HL-60/S4 treated with retinoic acid at 250 ng/mL for 4 days and 3 days (cell line): Measurements from ENCODE around the gene NCOA7.
"Not testable (repeated sequence)": the region's sequence is repeated elsewhere in the genome, so short reads cannot be mapped to it uniquely, and the experiment has no call there.

ENCODE experiments used
- in situ Hi-C: fragments of 300-500 bp; cut with MboI; formaldehyde crosslinking; loops from 2 replicates; pipeline ENCODE4 v1.7.0; 2022; ENCODE audit warnings: low sequenced_read_pairs

The NCOA7 gene

GRCh38 chr6:125789576-125790357 lies 993 bp upstream of the NCOA7 start:
- in situ Hi-C loops = loop anchor here (10.0 kb wide), 1 partner anchor 165 kb away; the partner anchor contains the start of gene HINT3

- in situ Hi-C loops = no loop called here
Observed at GRCh38 chr6:125791151-125791819, 525 bp downstream of the NCOA7 start.

GRCh38 chr6:125791820-125792165 lies 1.0 kb downstream of the NCOA7 start:
- in situ Hi-C loops = no loop called here

- in situ Hi-C loops = no loop called here
Observed at GRCh38 chr6:125792172-125792571, 1.4 kb downstream of the NCOA7 start.

- in situ Hi-C loops = no loop called here
Observed at GRCh38 chr6:125792680-125793079, 1.9 kb downstream of the NCOA7 start.

GRCh38 chr6:125793280-125793679 lies 2.5 kb downstream of the NCOA7 start:
- in situ Hi-C loops = no loop called here

- in situ Hi-C loops = no loop called here
Observed at GRCh38 chr6:125793863-125794262, 3.1 kb downstream of the NCOA7 start.

GRCh38 chr6:125794342-125795137 lies 3.8 kb downstream of the NCOA7 start:
- in situ Hi-C loops = no loop called here

GRCh38 chr6:125795301-125795700 lies 4.5 kb downstream of the NCOA7 start:
- in situ Hi-C loops = no loop called here

- in situ Hi-C loops = no loop called here
Observed at GRCh38 chr6:125797120-125797885, 6.5 kb downstream of the NCOA7 start.

GRCh38 chr6:125797886-125798444 lies 7.2 kb downstream of the NCOA7 start:
- in situ Hi-C loops = no loop called here

GRCh38 chr6:125798734-125799508 lies 8.2 kb downstream of the NCOA7 start:
- in situ Hi-C loops = no loop called here

- in situ Hi-C loops = no loop called here
Observed at GRCh38 chr6:125802383-125802782, 11.6 kb downstream of the NCOA7 start.

GRCh38 chr6:125802943-125803377 lies 12.2 kb downstream of the NCOA7 start:
- in situ Hi-C loops = no loop called here

- in situ Hi-C loops = no loop called here
Observed at GRCh38 chr6:125804264-125804663, 13.5 kb downstream of the NCOA7 start.

GRCh38 chr6:125804866-125805425 lies 14.2 kb downstream of the NCOA7 start:
- in situ Hi-C loops = not testable (repeated sequence)

GRCh38 chr6:125806813-125807212 lies 16.1 kb downstream of the NCOA7 start:
- in situ Hi-C loops = no loop called here

- in situ Hi-C loops = no loop called here
Observed at GRCh38 chr6:125807293-125807692, 16.5 kb downstream of the NCOA7 start.

GRCh38 chr6:125808060-125808459 lies 17.3 kb downstream of the NCOA7 start:
- in situ Hi-C loops = no loop called here
